ENCODE measurements around the gene MTFP1. TPM values are rescaled to one million over a fixed set of nuclear protein-coding genes. Genes with fewer than 3 reads are reported as not detected.

MTFP1 gene
- total and polyA plus RNA-seq, 2 donors (not counting 1 experiment from before 2014, with no cell fraction given): 11.8 to 18.4 TPM

DNA sequence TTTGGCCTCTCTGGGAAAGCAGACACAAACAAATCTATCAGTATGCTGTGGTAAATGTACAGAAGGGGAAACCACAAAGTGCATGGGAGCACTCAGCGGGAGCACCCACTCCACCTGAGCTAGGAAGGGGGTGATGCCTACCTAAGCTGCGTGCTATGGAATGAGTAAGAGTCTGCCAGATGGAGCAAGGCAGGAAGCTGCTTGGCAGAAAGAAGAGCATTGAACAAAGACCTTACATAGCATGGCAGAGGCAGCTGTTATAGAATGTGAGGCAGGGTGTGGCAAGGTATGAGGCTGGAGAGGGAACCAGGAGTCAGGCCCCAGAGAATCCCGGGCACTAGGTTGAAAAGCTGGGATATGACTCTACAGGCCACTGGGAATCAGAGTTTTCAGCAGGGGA, 13.8 kb upstream of the MTFP1 start:
- Histone ChIP-seq H2AFZ (ENCODE audit: insufficient read depth, low read depth, low read length, poor library complexity, severe bottlenecking) (no peak overlapping the region), H3K4me3 (ENCODE audit: control extremely low read depth in 1 of 5, extremely low read depth in 1 of 5, insufficient read depth in 1 of 5, low read depth in 2 of 5, low read length in 4 of 5) (no peak overlapping the region), H3K27ac (ENCODE audit: low read length in 2 of 2) (no peak overlapping the region), H4K20me1 (ENCODE audit: control insufficient read depth, insufficient read depth, low read length, poor library complexity, severe bottlenecking) (no peaks in the 10 kb centered on the region), H3K36me3 (replicated peaks in 1 of 2; ENCODE audit: control extremely low read depth in 1 of 2, control insufficient read depth in 1 of 2, extremely low read depth in 1 of 2, insufficient read depth in 2 of 2, low read length in 1 of 2) (peaks cover 0 to 11% of the 10 kb centered on the region in 2 experiments), H3K79me2 (ENCODE audit: control insufficient read depth, insufficient read depth, low read length) (no peaks in the 10 kb centered on the region), H3K4me2 (replicated peaks; ENCODE audit: low read depth, low read length, poor library complexity, severe bottlenecking) (no peak overlapping the region), H3K9me3 (ENCODE audit: control extremely low read depth in 1 of 3, control insufficient read depth in 2 of 3, insufficient read depth in 1 of 3, low read length in 2 of 3) (no peaks in the 10 kb centered on the region), H3K9ac (ENCODE audit: low read length) (no peak overlapping the region), H3K27me3 (replicated peaks in 1 of 4; ENCODE audit: control extremely low read depth in 1 of 4, control insufficient read depth in 3 of 4, insufficient read depth in 4 of 4, low read length in 3 of 4) (no peaks in the 10 kb centered on the region), H3K4me1 (ENCODE audit: control insufficient read depth in 2 of 2, insufficient read depth in 2 of 2, low read length in 2 of 2) (no peaks in the 10 kb centered on the region)
- TF ChIP-seq EZH2 (IDR thresholded peaks at IDR 0.05; ENCODE audit: borderline replicate concordance, insufficient read depth, low read depth, low read length, poor library complexity, severe bottlenecking): no peak
- TF ChIP-seq, protein P1, sequence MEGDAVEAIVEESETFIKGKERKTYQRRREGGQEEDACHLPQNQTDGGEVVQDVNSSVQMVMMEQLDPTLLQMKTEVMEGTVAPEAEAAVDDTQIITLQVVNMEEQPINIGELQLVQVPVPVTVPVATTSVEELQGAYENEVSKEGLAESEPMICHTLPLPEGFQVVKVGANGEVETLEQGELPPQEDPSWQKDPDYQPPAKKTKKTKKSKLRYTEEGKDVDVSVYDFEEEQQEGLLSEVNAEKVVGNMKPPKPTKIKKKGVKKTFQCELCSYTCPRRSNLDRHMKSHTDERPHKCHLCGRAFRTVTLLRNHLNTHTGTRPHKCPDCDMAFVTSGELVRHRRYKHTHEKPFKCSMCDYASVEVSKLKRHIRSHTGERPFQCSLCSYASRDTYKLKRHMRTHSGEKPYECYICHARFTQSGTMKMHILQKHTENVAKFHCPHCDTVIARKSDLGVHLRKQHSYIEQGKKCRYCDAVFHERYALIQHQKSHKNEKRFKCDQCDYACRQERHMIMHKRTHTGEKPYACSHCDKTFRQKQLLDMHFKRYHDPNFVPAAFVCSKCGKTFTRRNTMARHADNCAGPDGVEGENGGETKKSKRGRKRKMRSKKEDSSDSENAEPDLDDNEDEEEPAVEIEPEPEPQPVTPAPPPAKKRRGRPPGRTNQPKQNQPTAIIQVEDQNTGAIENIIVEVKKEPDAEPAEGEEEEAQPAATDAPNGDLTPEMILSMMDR (IDR thresholded peaks at IDR 0.05): no peak
- POLR2A ChIA-PET: no interaction called here
- H3K9me3 Mint-ChIP-seq (ENCODE audit: insufficient read depth): no peaks in the 10 kb centered on the region
- intact Hi-C loops (cut with micrococcal nuclease): no loop called here
- DNase-seq (no peak), ATAC-seq (ENCODE audit: low read depth) (no peak)
- CTCF ChIA-PET: interaction anchor here (1.4 kb wide), 2 partner anchors 20 to 32 kb away, joined by 3 to 4 read pairs; no protein-coding TSS in a partner anchor
- no peaks in the 10 kb centered on the region for H3K27me3 Mint-ChIP-seq
- 96% methylated on average over 3 of the region's 3 CpGs for WGBS (ENCODE audit: insufficient coverage)
- H3K27ac Mint-ChIP-seq: no peak overlapping the region
- no peaks in the 10 kb centered on the region for H3K4me1 Mint-ChIP-seq
- H3K4me3 Mint-ChIP-seq: no peak overlapping the region

DNA sequence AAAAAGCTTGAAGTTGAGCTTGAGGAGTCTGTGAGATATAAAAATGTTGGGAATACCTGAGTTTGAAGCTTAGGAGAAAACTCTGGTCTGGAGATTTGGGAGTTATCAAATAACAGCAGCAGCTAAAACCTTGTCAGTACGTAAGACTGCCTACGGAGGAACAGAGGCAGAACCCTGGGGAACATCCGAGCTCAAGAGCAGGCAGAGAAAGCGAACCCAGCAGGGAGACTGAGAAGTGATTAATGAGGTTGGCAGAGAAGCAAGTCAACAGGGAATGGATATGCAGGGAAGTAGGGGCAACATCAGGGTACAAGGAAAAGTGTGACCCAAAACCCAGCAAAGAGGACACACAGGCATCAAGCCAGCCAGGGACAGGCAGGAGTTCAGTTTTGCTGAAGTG, 12.6 kb upstream of the MTFP1 start:
- Histone ChIP-seq H3K9me3 (ENCODE audit: control extremely low read depth in 1 of 3, control insufficient read depth in 2 of 3, insufficient read depth in 1 of 3, low read length in 2 of 3) (no peaks in the 10 kb centered on the region), H3K27ac (ENCODE audit: low read length in 2 of 2) (no peak overlapping the region), H3K4me2 (replicated peaks; ENCODE audit: low read depth, low read length, poor library complexity, severe bottlenecking) (no peak overlapping the region), H3K4me3 (ENCODE audit: control extremely low read depth in 1 of 5, extremely low read depth in 1 of 5, insufficient read depth in 1 of 5, low read depth in 2 of 5, low read length in 4 of 5) (no peak overlapping the region), H3K79me2 (ENCODE audit: control insufficient read depth, insufficient read depth, low read length) (no peaks in the 10 kb centered on the region), H3K36me3 (replicated peaks in 1 of 2; ENCODE audit: control extremely low read depth in 1 of 2, control insufficient read depth in 1 of 2, extremely low read depth in 1 of 2, insufficient read depth in 2 of 2, low read length in 1 of 2) (peaks cover 0 to 11% of the 10 kb centered on the region in 2 experiments), H3K27me3 (replicated peaks in 1 of 4; ENCODE audit: control extremely low read depth in 1 of 4, control insufficient read depth in 3 of 4, insufficient read depth in 4 of 4, low read length in 3 of 4) (no peaks in the 10 kb centered on the region), H2AFZ (ENCODE audit: insufficient read depth, low read depth, low read length, poor library complexity, severe bottlenecking) (no peak overlapping the region), H4K20me1 (ENCODE audit: control insufficient read depth, insufficient read depth, low read length, poor library complexity, severe bottlenecking) (no peaks in the 10 kb centered on the region), H3K4me1 (ENCODE audit: control insufficient read depth in 2 of 2, insufficient read depth in 2 of 2, low read length in 2 of 2) (no peaks in the 10 kb centered on the region), H3K9ac (ENCODE audit: low read length) (no peak overlapping the region)
- DNase-seq (no peak), ATAC-seq (ENCODE audit: low read depth) (no peak)
- Mint-ChIP-seq H3K27me3 (no peaks in the 10 kb centered on the region), H3K4me3 (no peak overlapping the region), H3K4me1 (no peaks in the 10 kb centered on the region), H3K27ac (no peak overlapping the region), H3K9me3 (ENCODE audit: insufficient read depth) (no peaks in the 10 kb centered on the region)
- ChIA-PET POLR2A (no interaction called here), CTCF (interaction anchor here (0.5 to 1.6 kb wide), 3 partner anchors 10 to 72 kb away, joined by 4 to 9 read pairs (median 4); no protein-coding TSS in a partner anchor)
- 94% methylated on average over 4 of the region's 4 CpGs for WGBS (ENCODE audit: insufficient coverage)
- TF ChIP-seq, protein P1 (IDR thresholded peaks at IDR 0.05): no peak
- intact Hi-C loops (cut with micrococcal nuclease): no loop called here

All from B cell (primary cell).